ENCODE data around the gene PTPRR. TPM values are rescaled to one million over a fixed set of nuclear protein-coding genes. Genes with fewer than 3 reads are reported as not detected.
"Not testable (repeated sequence)": the region's sequence is repeated elsewhere in the genome, so short reads cannot be mapped to it uniquely, and the experiment has no call there.

Gene PTPRR
- total and polyA plus RNA-seq, 2 of the 13 experiments (the other 11 are each of a cell fraction or from before 2014, with no cell fraction given), result not detected

- TF ChIP-seq, protein P1, sequence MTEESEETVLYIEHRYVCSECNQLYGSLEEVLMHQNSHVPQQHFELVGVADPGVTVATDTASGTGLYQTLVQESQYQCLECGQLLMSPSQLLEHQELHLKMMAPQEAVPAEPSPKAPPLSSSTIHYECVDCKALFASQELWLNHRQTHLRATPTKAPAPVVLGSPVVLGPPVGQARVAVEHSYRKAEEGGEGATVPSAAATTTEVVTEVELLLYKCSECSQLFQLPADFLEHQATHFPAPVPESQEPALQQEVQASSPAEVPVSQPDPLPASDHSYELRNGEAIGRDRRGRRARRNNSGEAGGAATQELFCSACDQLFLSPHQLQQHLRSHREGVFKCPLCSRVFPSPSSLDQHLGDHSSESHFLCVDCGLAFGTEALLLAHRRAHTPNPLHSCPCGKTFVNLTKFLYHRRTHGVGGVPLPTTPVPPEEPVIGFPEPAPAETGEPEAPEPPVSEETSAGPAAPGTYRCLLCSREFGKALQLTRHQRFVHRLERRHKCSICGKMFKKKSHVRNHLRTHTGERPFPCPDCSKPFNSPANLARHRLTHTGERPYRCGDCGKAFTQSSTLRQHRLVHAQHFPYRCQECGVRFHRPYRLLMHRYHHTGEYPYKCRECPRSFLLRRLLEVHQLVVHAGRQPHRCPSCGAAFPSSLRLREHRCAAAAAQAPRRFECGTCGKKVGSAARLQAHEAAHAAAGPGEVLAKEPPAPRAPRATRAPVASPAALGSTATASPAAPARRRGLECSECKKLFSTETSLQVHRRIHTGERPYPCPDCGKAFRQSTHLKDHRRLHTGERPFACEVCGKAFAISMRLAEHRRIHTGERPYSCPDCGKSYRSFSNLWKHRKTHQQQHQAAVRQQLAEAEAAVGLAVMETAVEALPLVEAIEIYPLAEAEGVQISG (CRISPR knock-in tag; IDR thresholded peaks at IDR 0.05), result no peak
- TF ChIP-seq ZNF230 (CRISPR knock-in tag; IDR thresholded peaks at IDR 0.05) (no peak), ZNF619 (CRISPR knock-in tag; IDR thresholded peaks at IDR 0.05) (no peak), ZNF691 (CRISPR knock-in tag; IDR thresholded peaks at IDR 0.05; ENCODE audit: borderline replicate concordance, low read depth) (no peak)
Observed at GRCh38 chr12:70736351-70737133, 184.0 kb downstream of the PTPRR start (continued).

- H3K9ac ChIP-seq (ENCODE audit: insufficient read depth, low read depth, low read length); H3K9me3 ChIP-seq (ENCODE audit: low read length); H3K79me2 ChIP-seq (ENCODE audit: insufficient read depth, low read length); CTCF ChIA-PET (ENCODE audit: low intra/inter-chr PET ratio, low total read pairs); ATAC-seq; H3K4me3 ChIP-seq (replicated peaks in 1 of 3; ENCODE audit: insufficient read depth in 1 of 3, low read depth in 2 of 3, low read length in 3 of 3); H3K27ac ChIP-seq (ENCODE audit: extremely low read length, insufficient read depth, low read length); intact Hi-C loops (cut with micrococcal nuclease; ENCODE audit: unreplicated experiment); H2AFZ ChIP-seq (ENCODE audit: low read length); FAIRE-seq; H3K4me2 ChIP-seq (ENCODE audit: low read depth, low read length); H3K4me1 ChIP-seq (ENCODE audit: insufficient read depth, low read length); H3K36me3 ChIP-seq (replicated peaks in 1 of 2; ENCODE audit: control insufficient read depth in 1 of 2, insufficient read depth in 2 of 2, low read length in 2 of 2); DNase-seq (ENCODE audit: low spot score); H4K20me1 ChIP-seq (ENCODE audit: insufficient read depth, low read length); H3K27me3 ChIP-seq (ENCODE audit: control insufficient read depth in 1 of 2, insufficient read depth in 2 of 2, low read length in 2 of 2); POLR2A ChIA-PET; BruUV-seq (replicated peaks): not testable (repeated sequence)
- in situ Hi-C loops (cut with HindIII; ENCODE audit: extremely low pct_ligation_motif_present, low pct_unique_long_range_greater_than_20kb), result loop anchor here (25.0 kb wide), 1 partner anchor 277 kb away; no protein-coding TSS in a partner anchor
- 0% methylated on average over 3 of the region's 3 CpGs for WGBS (ENCODE audit: low lambda C conversion rate)
Observed at GRCh38 chr12:70735197-70735596, 185.3 kb downstream of the PTPRR start.

All from HepG2 (cell line).